ENCODE data around the gene SIK3.
"Not testable (repeated sequence)": the region's sequence is repeated elsewhere in the genome, so short reads cannot be mapped to it uniquely, and the experiment has no call there.

SIK3 gene

GRCh38 chr11:117098269-117099232 is at the start of gene SIK3:
SIK3 (minus strand) TSS chr11:117098428; CDS start chr11:117098415, 13 bp downstream.
- peak; percentile 97 for DNase-seq

- no peak for DNase-seq
Observed at GRCh38 chr11:117146521-117146920, 48.3 kb upstream of the SIK3 start.

- DNase-seq, result no peak
Observed at GRCh38 chr11:117145393-117145761, 47.1 kb upstream of the SIK3 start.

- DNase-seq, result peak; percentile 40
Observed at GRCh38 chr11:117144477-117145392, 46.5 kb upstream of the SIK3 start.

GRCh38 chr11:117143871-117144476 is 45.7 kb upstream of the SIK3 start, which contains the start of gene PAFAH1B2:
PAFAH1B2 (plus strand) TSS chr11:117144287; CDS start chr11:117152448, 8,161 bp downstream.
- DNase-seq, result peak; percentile 97

GRCh38 chr11:117143390-117143789 is 45.2 kb upstream of the SIK3 start:
- DNase-seq, result peak; percentile 54

GRCh38 chr11:117137223-117138086 is 39.2 kb upstream of the SIK3 start:
- DNase-seq, result not testable (repeated sequence)

GRCh38 chr11:117134979-117135378 is 36.8 kb upstream of the SIK3 start:
- not testable (repeated sequence) for DNase-seq

GRCh38 chr11:117134431-117134830 is 36.2 kb upstream of the SIK3 start:
- no peak for DNase-seq

- DNase-seq, result no peak
Observed at GRCh38 chr11:117130879-117131278, 32.7 kb upstream of the SIK3 start.

- DNase-seq, result not testable (repeated sequence)
Observed at GRCh38 chr11:117130396-117130795, 32.2 kb upstream of the SIK3 start.

- DNase-seq, result no peak
Observed at GRCh38 chr11:117128289-117128688, 30.1 kb upstream of the SIK3 start.

- no peak for DNase-seq
Observed at GRCh38 chr11:117127171-117127901, 29.1 kb upstream of the SIK3 start.

GRCh38 chr11:117126223-117126965 is 28.2 kb upstream of the SIK3 start:
- no peak for DNase-seq

GRCh38 chr11:117122556-117122955 is 24.3 kb upstream of the SIK3 start:
- no peak for DNase-seq

GRCh38 chr11:117121176-117121575 is 22.9 kb upstream of the SIK3 start:
- DNase-seq, result no peak

GRCh38 chr11:117117681-117118080 is 19.5 kb upstream of the SIK3 start:
- no peak for DNase-seq

GRCh38 chr11:117112939-117113338 is 14.7 kb upstream of the SIK3 start:
- DNase-seq, result not testable (repeated sequence)

- DNase-seq, result not testable (repeated sequence)
Observed at GRCh38 chr11:117112497-117112896, 14.3 kb upstream of the SIK3 start.

- DNase-seq, result no peak
Observed at GRCh38 chr11:117110294-117110950, 12.2 kb upstream of the SIK3 start.

All from left hindlimb (tissue), 1 donor.